Brain microvascular endothelial cell (primary cell): Measurements from ENCODE around the gene ZFYVE9.

Experiments used
- DNase-seq: peaks from one replicate; pipeline ENCODE4 v3.0.0-alpha.2; 2020
- H3K27ac ChIP-seq: fragments of 250-450 bp; sonication (Bioruptor Pico); 2 replicates; pipeline ENCODE4 v1.5.1; 2020; ENCODE audit warnings: mild to moderate bottlenecking, moderate library complexity
- H3K27me3 ChIP-seq: fragments of 250-450 bp; sonication (Bioruptor Pico); replicated peaks from 2 replicates; pipeline ENCODE4 v1.5.1; 2020; ENCODE audit warnings: mild to moderate bottlenecking
- H3K36me3 ChIP-seq: fragments of 250-450 bp; sonication (Bioruptor Pico); replicated peaks from 2 replicates; pipeline ENCODE4 v1.5.1; 2020; ENCODE audit warnings: mild to moderate bottlenecking
- H3K4me3 ChIP-seq: 2 replicates; pipeline ENCODE4 v1.5.1; 2011; ENCODE audit warnings: low read depth, mild to moderate bottlenecking, control low read depth, low read length, moderate library complexity
- in situ Hi-C: cut with HindIII; loops from 2 replicates; pipeline ENCODE4 v1.10.0; 2017; ENCODE audit warnings: low sequenced_read_pairs, low pct_ligation_motif_present
- TF ChIP-seq, protein P1 (sequence below): IDR thresholded peaks from 2 replicates; pipeline ENCODE4 v1.5.1; 2011; ENCODE audit warnings: low read depth, mild to moderate bottlenecking, moderate library complexity, low read length, control low read depth, inconsistent platforms; ENCODE audit errors: missing control alignments

The ZFYVE9 gene

GRCh38 chr1:52281518-52281917 is 139.6 kb downstream of the ZFYVE9 start:
- TF ChIP-seq, protein P1, sequence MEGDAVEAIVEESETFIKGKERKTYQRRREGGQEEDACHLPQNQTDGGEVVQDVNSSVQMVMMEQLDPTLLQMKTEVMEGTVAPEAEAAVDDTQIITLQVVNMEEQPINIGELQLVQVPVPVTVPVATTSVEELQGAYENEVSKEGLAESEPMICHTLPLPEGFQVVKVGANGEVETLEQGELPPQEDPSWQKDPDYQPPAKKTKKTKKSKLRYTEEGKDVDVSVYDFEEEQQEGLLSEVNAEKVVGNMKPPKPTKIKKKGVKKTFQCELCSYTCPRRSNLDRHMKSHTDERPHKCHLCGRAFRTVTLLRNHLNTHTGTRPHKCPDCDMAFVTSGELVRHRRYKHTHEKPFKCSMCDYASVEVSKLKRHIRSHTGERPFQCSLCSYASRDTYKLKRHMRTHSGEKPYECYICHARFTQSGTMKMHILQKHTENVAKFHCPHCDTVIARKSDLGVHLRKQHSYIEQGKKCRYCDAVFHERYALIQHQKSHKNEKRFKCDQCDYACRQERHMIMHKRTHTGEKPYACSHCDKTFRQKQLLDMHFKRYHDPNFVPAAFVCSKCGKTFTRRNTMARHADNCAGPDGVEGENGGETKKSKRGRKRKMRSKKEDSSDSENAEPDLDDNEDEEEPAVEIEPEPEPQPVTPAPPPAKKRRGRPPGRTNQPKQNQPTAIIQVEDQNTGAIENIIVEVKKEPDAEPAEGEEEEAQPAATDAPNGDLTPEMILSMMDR, result no peak
- peak overlapping the region; percentile 18 for H3K27ac ChIP-seq
- H3K4me3 ChIP-seq, result no peak overlapping the region
- H3K36me3 ChIP-seq, result no peaks in the 10 kb centered on the region
- in situ Hi-C loops, result loop anchor here (25.0 kb wide), 1 partner anchor 144 kb away; the partner anchor contains the start of gene ZFYVE9
- H3K27me3 ChIP-seq, result no peaks in the 10 kb centered on the region
- peak; percentile 44 for DNase-seq

- in situ Hi-C loops, result loop anchor here (25.0 kb wide), 1 partner anchor 151 kb away; the partner anchor contains the start of gene ZFYVE9
- H3K27ac ChIP-seq, result no peak overlapping the region
- no peaks in the 10 kb centered on the region for H3K27me3 ChIP-seq
- no peaks in the 10 kb centered on the region for H3K36me3 ChIP-seq
- TF ChIP-seq, protein P1, result no peak
- peak; percentile 55 for DNase-seq
- H3K4me3 ChIP-seq, result no peak overlapping the region
Measured at GRCh38 chr1:52288286-52288685, 146.4 kb downstream of the ZFYVE9 start.

DNA sequence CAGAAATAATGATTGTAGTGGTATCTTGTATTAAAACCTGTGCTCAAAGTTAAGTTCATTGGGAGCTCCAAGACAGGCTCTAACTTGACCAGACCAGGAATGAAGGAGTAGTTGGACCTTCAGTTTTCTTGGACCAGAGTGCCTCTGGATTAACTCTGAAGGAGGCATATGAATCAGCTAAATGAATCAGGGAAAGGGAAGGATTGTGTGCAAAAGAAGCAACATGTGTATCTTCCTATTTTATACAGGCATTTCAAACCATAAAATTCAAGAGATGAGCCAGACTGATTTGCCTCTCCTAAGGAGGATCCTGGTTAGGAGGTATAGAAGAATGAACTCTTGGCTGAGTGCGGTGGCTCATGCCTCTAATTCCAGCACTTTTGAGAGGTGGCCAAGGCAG is 152.7 kb downstream of the ZFYVE9 start:
- TF ChIP-seq, protein P1, result no peak
- Histone ChIP-seq H3K36me3 (no peaks in the 10 kb centered on the region), H3K27me3 (no peaks in the 10 kb centered on the region), H3K4me3 (no peak overlapping the region), H3K27ac (no peak overlapping the region)
- no peak for DNase-seq
- in situ Hi-C loops, result loop anchor here (25.0 kb wide), 1 partner anchor 157 kb away; the partner anchor contains the start of gene ZFYVE9

DNA sequence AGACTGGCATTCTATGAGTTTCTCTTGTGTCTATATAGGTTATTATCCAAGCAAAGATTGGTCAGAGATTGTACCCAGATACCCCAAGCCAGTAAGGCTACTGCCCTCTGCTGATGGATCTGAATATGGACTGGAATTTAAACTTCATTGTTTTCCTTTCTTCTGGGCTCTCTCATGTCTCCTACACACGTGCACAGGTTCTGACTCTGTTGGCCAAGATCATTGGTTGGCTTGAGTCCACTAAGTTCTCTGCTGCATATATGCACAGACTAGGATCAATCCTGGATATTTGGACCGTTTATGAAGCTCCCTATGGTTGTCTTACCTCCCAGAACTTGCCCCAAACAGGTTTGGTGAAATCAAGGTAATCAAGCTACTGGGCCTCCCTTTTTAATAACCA is 154.5 kb downstream of the ZFYVE9 start:
- no peak overlapping the region for H3K4me3 ChIP-seq
- no peaks in the 10 kb centered on the region for H3K36me3 ChIP-seq
- TF ChIP-seq, protein P1, result peak; percentile 81
- no peak overlapping the region for H3K27ac ChIP-seq
- in situ Hi-C loops, result loop anchor here (25.0 kb wide), 1 partner anchor 159 kb away; the partner anchor contains the start of gene ZFYVE9
- peak; percentile 46 for DNase-seq
- no peaks in the 10 kb centered on the region for H3K27me3 ChIP-seq

DNA sequence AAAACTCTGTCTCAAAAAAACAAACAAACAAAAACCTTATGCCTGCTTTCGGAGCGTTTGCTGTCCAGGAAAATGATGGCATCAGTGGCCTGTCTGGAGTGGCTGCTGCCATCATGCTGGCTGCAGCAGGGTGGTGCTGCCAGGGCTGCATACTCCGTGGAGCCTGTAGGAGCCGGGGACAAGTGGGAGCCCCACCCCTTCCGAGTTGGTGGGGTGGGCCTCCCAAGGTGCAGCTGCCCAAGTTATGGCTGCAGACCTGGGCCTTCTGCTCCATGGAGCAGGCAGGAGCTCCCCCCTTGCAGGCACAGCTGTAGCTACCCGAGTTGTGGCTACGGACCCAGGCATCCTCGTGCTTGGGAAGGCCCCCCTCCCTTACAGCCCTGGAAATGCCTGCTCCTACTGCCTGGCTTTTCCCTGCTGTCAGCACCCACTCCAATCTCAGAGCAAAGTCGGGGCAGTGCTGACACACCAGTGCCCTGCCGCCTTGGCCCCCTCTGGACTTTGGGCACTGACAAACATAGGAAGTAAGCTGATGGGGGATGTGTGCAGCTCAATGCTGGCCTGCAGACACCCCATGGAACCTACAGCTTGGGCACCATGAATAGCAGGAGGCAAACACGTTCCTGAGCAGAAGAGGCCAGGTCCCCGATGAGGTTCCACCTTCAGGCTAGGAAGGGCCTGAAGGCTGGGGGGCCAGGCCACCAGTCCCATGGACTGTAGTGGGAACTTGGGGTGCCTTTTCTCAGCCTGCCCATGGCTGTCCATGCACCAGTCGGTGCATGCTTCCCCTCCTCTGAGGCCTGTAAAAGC is 163.7 kb downstream of the ZFYVE9 start:
- Histone ChIP-seq H3K27ac (no peak overlapping the region), H3K36me3 (no peaks in the 10 kb centered on the region), H3K27me3 (no peaks in the 10 kb centered on the region), H3K4me3 (no peak overlapping the region)
- TF ChIP-seq, protein P1, result no peak
- in situ Hi-C loops, result no loop called here
- no peak for DNase-seq
